ENCODE results near the gene SLC4A8.
"Not testable (repeated sequence)": the region's sequence is repeated elsewhere in the genome, so short reads cannot be mapped to it uniquely, and the experiment has no call there.

SLC4A8 gene

GRCh38 chr12:51505360-51506105 is 80.9 kb downstream of the SLC4A8 start:
- no peak overlapping the region for H3K27ac ChIP-seq
- no peak for TF ChIP-seq CTCF (conservative IDR thresholded peaks at IDR 0.05)
- no peak for TF ChIP-seq ZFX (IDR thresholded peaks at IDR 0.05)

DNA sequence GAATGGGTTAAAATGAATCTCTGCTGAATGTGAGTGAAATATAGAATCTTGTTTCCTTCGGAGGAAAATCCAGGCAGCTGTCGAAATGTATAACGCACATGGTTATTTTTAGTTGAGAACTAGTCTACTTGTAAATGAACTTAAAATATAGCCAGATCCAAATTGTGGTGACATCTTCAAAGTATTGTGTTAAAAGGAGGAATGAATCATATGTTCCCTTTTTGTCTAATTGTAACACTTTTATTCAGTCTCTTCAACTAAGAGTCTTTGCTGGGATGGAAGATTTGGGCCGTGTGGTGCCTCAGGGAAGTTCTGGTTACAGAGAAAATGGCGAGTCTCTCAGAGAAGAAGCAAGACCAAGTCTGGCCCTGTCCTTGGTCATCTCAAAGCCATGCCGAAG is 82.5 kb downstream of the SLC4A8 start:
- TF ChIP-seq CTCF (conservative IDR thresholded peaks at IDR 0.05) (no peak), ZFX (IDR thresholded peaks at IDR 0.05) (no peak)
- H3K27ac ChIP-seq, result no peak overlapping the region

DNA sequence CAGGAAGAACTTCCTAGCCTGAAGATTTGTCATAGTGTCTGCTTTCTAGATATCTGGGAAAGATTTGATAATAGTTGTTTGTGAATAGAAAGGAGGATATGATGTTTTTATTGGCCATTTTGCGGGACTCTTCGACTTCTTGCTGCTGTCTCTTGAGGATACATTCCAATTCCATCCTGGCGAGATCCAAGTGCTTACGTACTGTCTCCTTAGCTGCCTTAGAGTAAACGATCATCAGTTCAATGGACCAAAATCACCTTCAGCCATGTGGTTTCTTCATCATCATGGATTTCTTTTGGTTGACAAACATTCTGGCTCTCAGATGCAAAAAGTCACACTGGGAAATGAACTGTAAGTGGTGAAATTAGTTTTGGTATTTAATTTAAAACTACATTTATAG is 83.7 kb downstream of the SLC4A8 start:
- no peak for TF ChIP-seq ZFX (IDR thresholded peaks at IDR 0.05)
- no peak for TF ChIP-seq CTCF (conservative IDR thresholded peaks at IDR 0.05)
- no peak overlapping the region for H3K27ac ChIP-seq

GRCh38 chr12:51511546-51512260 is 87.1 kb downstream of the SLC4A8 start:
- no peak overlapping the region for H3K27ac ChIP-seq
- TF ChIP-seq CTCF (conservative IDR thresholded peaks at IDR 0.05) (no peak), ZFX (IDR thresholded peaks at IDR 0.05) (no peak)

DNA sequence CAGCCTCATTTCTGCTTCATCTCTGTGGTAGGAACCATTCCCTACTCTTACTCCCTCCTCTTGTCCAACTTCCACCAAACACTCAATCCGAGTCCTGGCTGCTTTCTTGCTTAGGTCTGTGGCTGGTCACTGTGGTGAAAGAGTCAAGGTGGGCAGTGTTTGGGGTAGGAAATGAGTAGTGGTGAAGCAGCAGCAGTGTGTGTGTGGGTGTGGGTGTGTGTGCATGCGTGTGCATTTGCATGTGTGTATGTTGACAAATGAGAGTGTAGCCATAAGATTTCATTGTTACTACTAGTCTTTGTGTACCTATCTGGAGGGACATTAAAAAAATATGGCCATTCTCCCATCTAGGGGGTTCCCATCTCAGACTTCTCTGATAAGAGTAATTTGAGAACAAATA is 87.8 kb downstream of the SLC4A8 start:
- no peak overlapping the region for H3K27ac ChIP-seq
- no peak for TF ChIP-seq ZFX (IDR thresholded peaks at IDR 0.05)
- no peak for TF ChIP-seq CTCF (conservative IDR thresholded peaks at IDR 0.05)

GRCh38 chr12:51515037-51515436 is 90.4 kb downstream of the SLC4A8 start:
- not testable (repeated sequence) for H3K27ac ChIP-seq

GRCh38 chr12:51517316-51517715 is 92.7 kb downstream of the SLC4A8 start:
- TF ChIP-seq CTCF (conservative IDR thresholded peaks at IDR 0.05), result no peak
- no peak for TF ChIP-seq ZFX (IDR thresholded peaks at IDR 0.05)
- no peak overlapping the region for H3K27ac ChIP-seq
